Measurements from ENCODE around the gene XIST. TPM values are rescaled to one million over a fixed set of nuclear protein-coding genes. Genes with fewer than 3 reads are reported as not detected.
A peak's percentile ranks its signal among the peaks of the same experiment; 100 is the strongest.
"Not testable (repeated sequence)": the region's sequence is repeated elsewhere in the genome, so short reads cannot be mapped to it uniquely, and the experiment has no call there.

The XIST gene
- total RNA-seq (2014; rRNA removed; shearing (Covaris generic)), result 44.9 and 45.2 TPM in 2 replicates

- DNase-seq (ENCODE audit: low spot score), result peak; percentile 67
These were observed at the start of gene XIST for GRCh38 chrX:73852467-73852866. Gene XIST, minus strand, starts transcription at chrX:73852714.

DNA sequence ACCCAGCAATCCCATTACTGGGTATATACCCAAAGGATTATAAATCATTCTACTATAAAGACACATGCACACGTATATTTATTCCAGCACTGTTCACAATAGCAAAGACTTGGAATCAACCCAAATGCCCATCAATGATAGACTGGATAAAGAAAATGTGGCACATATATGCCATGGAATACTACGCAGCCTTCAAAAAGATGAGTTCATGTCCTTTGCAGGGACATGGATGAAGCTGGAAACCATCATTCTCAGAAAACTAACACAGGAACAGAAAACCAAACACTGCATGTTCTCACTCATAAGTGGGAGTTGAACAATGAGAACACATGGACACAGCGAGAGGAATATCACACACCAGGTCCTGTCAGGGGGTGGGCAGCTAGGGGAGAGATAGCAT lies 45.8 kb upstream of the XIST start:
- DNase-seq (ENCODE audit: low spot score), result not testable (repeated sequence)

DNA sequence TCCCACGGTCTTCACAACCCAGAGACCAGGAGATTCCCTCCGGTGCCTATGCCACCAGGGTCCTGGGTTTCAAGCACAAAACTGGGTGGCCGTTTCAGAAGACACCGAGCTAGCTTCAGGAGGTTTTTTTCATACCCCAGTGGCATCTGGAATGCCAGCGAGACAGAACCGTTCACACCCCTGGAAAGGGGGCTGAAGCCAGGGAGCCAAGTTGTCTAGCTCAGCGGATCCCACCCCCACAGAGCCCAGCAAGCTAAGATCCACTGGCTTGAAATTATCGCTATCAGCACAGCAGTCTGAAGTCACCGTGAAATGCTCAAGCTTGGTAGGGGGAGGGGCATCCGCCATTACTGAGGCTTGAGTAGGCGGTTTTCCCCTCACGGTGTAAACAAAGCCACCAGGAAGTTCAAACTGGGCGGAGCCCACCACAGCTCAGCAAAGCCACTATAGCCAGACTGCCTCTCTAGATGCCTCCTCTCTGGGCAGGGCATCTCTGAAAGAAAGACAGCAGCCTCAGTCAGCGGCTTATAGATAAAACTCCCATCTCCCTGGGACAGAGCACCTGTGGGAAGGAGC lies 40.1 kb upstream of the XIST start:
- DNase-seq (ENCODE audit: low spot score), result not testable (repeated sequence)

GRCh38 chrX:73882260-73882659 lies 29.7 kb upstream of the XIST start:
- not testable (repeated sequence) for DNase-seq (ENCODE audit: low spot score)

GRCh38 chrX:73877687-73878086 lies 25.2 kb upstream of the XIST start:
- no peak for DNase-seq (ENCODE audit: low spot score)

- no peak for DNase-seq (ENCODE audit: low spot score)
These were observed 24.4 kb upstream of the XIST start for GRCh38 chrX:73876911-73877310.

DNA sequence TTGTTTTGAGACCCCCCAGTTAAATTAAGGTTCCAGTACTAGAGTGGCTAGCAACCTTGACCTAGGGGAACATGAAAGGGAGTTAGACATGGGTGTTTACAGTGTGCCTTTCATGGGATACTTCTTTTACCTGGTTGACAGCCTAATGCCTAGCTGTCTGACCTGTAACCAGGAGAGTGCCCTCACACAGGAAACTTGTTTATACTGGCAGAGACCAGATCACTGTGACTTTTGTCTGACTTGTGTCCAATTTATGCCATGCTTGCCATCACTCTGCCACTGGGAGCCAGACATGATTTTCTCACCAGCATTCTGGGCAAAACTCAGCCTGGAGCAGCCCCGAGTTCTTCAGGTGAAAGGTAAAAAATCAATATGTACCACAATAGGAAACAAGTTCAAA lies 16.4 kb upstream of the XIST start:
- no peak for DNase-seq (ENCODE audit: low spot score)

- DNase-seq (ENCODE audit: low spot score), result no peak
These were observed 14.6 kb upstream of the XIST start for GRCh38 chrX:73867144-73867543.

- DNase-seq (ENCODE audit: low spot score), result no peak
These were observed 11.3 kb upstream of the XIST start for GRCh38 chrX:73863852-73864251.

- DNase-seq (ENCODE audit: low spot score), result no peak
These were observed 10.8 kb upstream of the XIST start for GRCh38 chrX:73863268-73863667.

GRCh38 chrX:73859622-73860021 lies 7.1 kb upstream of the XIST start:
- DNase-seq (ENCODE audit: low spot score), result no peak

DNA sequence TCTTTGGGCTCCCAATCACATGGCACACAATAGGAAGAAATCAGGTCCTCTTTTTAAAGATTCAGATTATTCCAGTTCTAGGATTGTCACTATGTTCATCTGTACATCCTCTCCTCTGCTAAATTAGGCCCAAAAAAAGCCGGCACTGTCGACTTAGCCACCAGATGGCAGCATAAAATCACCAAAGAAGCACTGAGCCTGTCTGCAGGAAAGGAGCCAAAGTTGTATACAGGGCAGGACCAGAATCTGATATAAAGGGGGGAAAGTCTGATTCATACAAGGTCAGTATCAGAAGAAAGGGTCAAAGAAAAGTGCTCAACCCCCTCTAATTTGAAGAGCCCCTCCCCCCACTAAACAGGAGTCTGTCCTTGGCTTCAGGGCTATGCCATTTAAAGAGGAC lies 3.0 kb upstream of the XIST start:
- DNase-seq (ENCODE audit: low spot score), result peak; percentile 82

DNA sequence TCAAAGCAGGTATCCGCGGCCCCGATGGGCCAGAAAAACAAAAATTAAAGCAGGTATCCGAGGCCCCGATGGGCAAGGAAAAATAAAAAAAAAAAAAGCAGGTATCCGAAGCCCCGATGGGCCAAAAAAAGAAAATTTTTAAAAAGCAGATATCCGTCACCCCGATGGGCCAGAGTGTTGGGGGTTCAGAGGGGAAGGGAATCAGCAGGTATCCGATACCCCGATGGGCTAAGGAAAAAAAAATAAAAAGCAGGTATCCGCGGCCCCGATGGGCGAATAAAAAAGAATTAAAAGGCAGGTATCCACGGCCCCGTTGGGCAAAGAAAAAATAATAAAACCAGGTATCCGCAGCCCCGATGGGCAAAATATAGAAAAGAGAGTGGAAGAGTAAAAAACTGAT lies 492 bp downstream of the XIST start:
- no peak for DNase-seq (ENCODE audit: low spot score)

DNA sequence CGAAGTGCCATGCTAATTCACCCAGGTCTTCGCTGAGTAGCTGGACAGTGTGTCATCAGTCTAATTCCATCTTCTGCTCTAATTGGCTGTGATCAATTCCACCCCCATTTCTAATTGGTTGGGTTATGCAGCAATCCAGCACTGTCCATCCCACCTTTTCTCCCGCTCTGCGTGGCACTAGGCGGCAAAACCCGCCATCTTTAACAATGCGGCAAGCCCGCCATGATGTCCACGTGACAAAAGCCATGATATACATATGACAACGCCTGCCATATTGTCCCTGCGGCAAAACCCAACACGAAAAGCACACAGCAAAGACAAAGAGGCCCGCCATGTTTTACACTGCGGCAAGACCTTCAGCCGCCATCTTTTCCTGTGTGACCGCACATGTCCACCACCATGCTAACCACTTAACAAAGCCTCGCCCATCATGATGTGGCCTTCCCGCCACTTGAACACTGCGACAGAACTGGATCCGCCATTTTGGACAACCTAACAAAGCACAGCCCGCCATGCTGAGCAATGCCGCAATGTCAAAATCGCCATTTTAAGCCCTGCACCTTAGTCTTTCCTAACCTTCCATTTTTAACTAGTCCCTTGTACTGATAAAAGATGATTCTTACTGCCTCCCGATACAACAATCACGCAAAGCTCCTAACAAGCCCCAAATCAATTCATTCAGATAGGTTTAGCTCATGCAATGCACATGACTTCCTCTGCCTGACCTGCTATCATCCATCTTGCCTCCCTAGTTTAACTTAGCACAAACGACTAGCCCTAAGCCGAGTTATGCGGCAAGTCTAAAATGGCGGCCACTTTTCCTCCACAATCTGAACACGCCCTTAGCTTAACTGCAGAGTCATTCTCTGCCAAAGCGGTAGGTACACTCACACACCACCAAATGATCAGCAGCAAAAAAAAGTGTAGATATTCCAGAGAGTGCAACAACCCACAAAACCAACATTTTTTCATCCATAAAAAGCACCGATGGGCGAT lies 1.2 kb downstream of the XIST start:
- DNase-seq (ENCODE audit: low spot score), result peak; percentile 76

DNA sequence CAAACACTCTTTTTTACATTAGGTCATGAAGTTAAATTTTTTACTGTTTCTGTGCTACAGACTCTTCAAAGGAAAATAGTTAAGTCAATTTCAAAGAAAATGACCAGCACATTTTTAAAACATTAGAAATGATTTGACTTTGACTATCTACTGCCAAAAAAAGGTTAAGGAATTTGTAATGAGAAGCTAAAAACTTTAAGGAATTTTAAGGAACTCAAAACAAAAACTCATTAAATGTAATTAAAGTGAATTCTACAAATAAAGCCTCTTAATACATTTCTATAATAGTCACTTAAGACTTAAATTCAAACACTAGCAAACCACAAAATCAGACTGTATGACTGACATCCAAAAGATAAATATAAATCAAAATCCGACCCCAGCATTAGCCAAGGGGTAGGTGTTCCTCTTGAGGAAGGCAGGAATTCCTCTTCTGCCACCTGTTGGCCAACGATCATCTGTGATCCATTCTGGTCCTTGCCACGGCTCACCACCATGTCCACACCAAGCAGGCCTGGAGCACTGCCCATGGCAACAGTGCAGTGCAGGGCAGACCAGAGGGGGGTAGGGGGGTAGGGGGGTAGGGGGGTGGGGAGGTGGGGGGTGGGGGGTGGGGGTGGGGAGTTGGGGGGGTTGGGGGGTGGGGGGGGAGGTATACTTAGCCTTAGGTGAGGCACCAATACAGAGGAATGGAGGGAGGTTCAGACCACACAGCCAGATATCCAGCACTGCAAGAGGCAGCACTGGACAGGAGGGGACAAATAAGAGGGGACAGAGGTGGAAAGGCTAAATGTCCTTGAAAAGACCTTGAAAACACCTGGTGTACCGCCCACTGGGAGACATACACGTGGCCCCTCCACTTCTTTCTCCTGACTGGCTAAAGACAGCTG lies 2.1 kb downstream of the XIST start:
- peak; percentile 59 for DNase-seq (ENCODE audit: low spot score)

GRCh38 chrX:73849073-73849472 lies 3.4 kb downstream of the XIST start:
- DNase-seq (ENCODE audit: low spot score), result no peak

DNA sequence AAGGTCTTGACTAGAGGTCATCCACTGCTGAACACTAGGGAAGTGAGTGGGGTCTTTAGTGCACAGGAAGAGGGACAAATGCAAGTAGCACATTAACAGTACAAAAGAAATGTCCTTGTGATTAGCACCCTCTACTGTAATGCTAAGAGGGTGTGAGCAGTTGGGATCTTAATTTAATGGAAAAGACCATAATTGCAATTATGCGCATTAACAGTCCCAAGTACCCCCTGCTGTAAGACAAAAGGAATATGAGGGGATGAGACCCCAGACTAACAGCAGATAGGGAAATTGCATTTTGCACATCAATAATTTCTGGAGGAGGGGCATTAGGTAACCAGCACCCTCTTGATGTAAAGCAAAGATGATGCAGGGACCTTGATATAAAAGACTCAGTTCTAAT lies 4.5 kb downstream of the XIST start:
- no peak for DNase-seq (ENCODE audit: low spot score)

DNA sequence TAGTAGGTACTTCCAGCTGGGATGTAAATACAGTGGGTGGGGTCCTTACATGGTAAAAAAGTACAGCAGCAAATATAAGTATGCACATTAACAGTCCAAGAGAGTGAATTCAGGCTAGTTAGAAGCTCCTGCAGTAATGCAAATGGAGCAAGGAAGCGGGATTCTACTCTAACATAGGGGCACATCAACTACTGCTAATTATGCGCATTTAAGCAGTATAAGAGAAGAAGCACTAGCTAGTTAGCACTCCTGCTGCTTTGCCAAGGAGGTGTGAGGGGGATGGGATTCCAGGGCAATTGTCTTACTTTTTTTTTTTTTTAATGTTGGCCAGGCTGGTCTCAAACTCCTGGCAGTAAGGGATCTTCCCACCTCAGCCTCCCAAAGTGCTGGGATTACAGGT lies 5.4 kb downstream of the XIST start:
- DNase-seq (ENCODE audit: low spot score), result no peak

DNA sequence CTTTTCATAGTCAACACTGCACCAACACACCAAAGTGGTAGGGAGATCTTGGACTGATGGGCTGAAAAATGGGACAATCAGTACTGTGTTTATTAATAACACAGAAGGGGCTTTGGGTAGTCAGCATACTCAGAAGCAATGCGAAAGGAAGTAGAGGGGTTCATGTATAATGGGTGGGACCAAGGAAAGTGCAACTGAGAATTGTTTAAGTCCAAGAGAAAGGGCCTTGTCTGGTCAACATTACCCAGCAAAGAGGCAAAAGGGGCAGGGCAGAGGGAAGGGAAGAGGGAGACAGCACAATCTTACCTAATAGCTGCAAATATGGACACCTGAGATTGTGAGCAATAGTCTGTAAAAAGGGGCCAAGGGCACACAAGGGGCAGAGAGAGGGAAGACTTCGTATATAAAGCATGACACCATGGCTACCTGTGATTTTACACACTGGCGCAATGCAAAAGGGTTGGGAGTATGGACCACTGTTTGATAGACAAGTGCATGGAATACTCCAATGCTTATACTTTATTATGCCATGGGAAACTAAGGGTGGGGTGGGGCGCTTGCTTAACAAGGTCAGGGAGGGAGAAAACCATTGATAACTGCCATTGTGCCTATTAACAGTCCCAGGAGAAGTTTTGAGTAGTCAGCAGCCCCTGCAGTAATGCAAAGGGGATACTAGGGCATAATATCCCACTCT lies 9.8 kb downstream of the XIST start:
- no peak for DNase-seq (ENCODE audit: low spot score)

DNA sequence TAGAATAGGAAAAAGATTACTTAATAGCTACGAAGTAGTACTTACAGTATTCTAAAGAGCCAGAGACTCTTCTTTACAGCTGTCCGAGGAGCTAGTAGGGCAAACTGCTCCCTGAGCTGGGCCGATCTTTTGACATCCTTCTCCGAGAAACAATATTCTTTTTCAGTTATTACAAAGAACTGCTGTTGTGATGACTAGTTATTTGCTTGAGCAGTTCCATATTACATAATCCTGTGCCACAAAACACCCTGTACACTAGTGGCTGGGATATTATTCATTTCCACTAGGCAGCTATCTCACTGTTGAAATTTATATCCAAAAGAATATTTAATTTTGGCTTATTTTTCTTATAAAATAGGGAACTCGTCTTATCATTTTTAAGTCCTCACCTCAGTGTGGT lies 11.2 kb downstream of the XIST start:
- no peak for DNase-seq (ENCODE audit: low spot score)

All from HT-29 (cell line).